HCT116 (cell line): Measurements from ENCODE around the gene ZBBX. TPM values are rescaled to one million over a fixed set of nuclear protein-coding genes. Genes with fewer than 3 reads are reported as not detected.

ENCODE experiments used
- ATAC-seq: fragments of 200-7000 bp; cut with Tn5 transposase; 2 replicates; pipeline ENCODE4 v1.9.1; 2020; ENCODE audit warnings: mild to moderate bottlenecking, moderate library complexity
- BruUV-seq: library from RNA; stranded (reverse); fragments of 400-500 nt; replicated peaks from 2 replicates; lab custom pipeline; 2021; lab: Mats Ljungman, UMichigan
- CTCF ChIA-PET: fragments of 300-600 bp; sonication (Branson Sonifier 250); formaldehyde crosslinking; loops from one replicate; lab custom pipeline; 2021; ENCODE audit warnings: antibody characterized with exemption; lab: Charles Lee
- POLR2A ChIA-PET: fragments of 300-600, 350-600 bp; sonication (Branson Sonifier 250); formaldehyde crosslinking; loops from one replicate; lab custom pipeline; 2021; ENCODE audit warnings: antibody characterized with exemption; lab: Charles Lee
- RAD21 ChIA-PET, 2 experiments: fragments of 300-600 bp; sonication (Branson Sonifier 250); formaldehyde crosslinking; loops; one replicate each; lab custom pipeline; 2023; ENCODE audit warnings: low total read pairs in 2 of 2; ENCODE audit not compliant: uncharacterized antibody in 2 of 2, unreplicated experiment in 2 of 2, low non-redundant PET in 1 of 2; lab: Charles Lee
- DNase-seq: peaks from one replicate; pipeline ENCODE4 v3.0.0-alpha.2; 2010; ENCODE audit warnings: low read depth, low spot score
- H2AFZ ChIP-seq: fragments of 200-600 bp; shearing (Covaris generic), sonication (generic); 2 replicates; pipeline ENCODE4 v1.6.1; 2017; ENCODE audit warnings: low read depth, mixed run types, mixed read lengths, antibody characterized with exemption, low read length; ENCODE audit not compliant: poor library complexity, severe bottlenecking
- H3K27ac ChIP-seq: 2 replicates; pipeline ENCODE4 v1.5.1; 2012; ENCODE audit warnings: low read depth, low read length
- H3K27me3 ChIP-seq: fragments of 200-600 bp; sonication (generic); 2 replicates; pipeline ENCODE4 v1.6.1; 2016; ENCODE audit warnings: mixed run types, low read length, mixed read lengths; ENCODE audit not compliant: insufficient read depth
- H3K36me3 ChIP-seq, 2 experiments: fragments of 200-500 bp in 1 of 2; fragments of 200-600 bp in 1 of 2; sonication (Bioruptor generic) in 1 of 2; sonication (generic) in 1 of 2; 2 replicates each; pipeline versions ENCODE4 v1.5.1 to v1.6.1; 2014 to 2016; ENCODE audit warnings: low read length in 2 of 2, inconsistent platforms in 1 of 2, mixed read lengths in 1 of 2, mixed run types in 1 of 2; ENCODE audit not compliant: insufficient read depth in 2 of 2, control insufficient read depth in 1 of 2
- H3K4me1 ChIP-seq, 2 experiments: fragments of 200-600 bp in 1 of 2; sonication (generic) in 1 of 2; 2 replicates each; pipeline versions ENCODE4 v1.5.1 to v1.6.1; 2012 to 2017; ENCODE audit warnings: low read length in 2 of 2, inconsistent platforms in 1 of 2, mild to moderate bottlenecking in 1 of 2, mixed read lengths in 1 of 2, mixed run types in 1 of 2, moderate library complexity in 1 of 2; ENCODE audit not compliant: insufficient read depth in 2 of 2, control insufficient read depth in 1 of 2
- H3K4me2 ChIP-seq: fragments of 200-600 bp; sonication (generic); 2 replicates; pipeline ENCODE4 v1.6.1; 2017; ENCODE audit warnings: mixed run types, low read length, mixed read lengths
- H3K4me3 ChIP-seq, 2 experiments: fragments of 200-600 bp in 1 of 2; sonication (generic) in 1 of 2; replicated peaks in 1 of 2; 2 replicates each; pipeline ENCODE4 v1.5.1; 2011 to 2016; ENCODE audit warnings: low read length in 2 of 2, control low read depth in 1 of 2, low read depth in 1 of 2, mild to moderate bottlenecking in 1 of 2, mixed read lengths in 1 of 2, mixed run types in 1 of 2
- H3K79me2 ChIP-seq: fragments of 200-600 bp; sonication (generic); 2 replicates; pipeline ENCODE4 v1.6.1; 2017; ENCODE audit warnings: mild to moderate bottlenecking, mixed run types, low read length, moderate library complexity, mixed read lengths; ENCODE audit not compliant: insufficient read depth
- H3K9ac ChIP-seq: fragments of 200-600 bp; sonication (generic); 2 replicates; pipeline ENCODE4 v1.6.1; 2016; ENCODE audit warnings: low read length, mixed read lengths
- H3K9me2 ChIP-seq: fragments of 200-600 bp; sonication (generic), shearing (Covaris generic); 2 replicates; pipeline ENCODE4 v1.6.1; 2017; ENCODE audit warnings: mixed run types, mild to moderate bottlenecking, moderate library complexity; ENCODE audit not compliant: insufficient read depth
- H3K9me3 ChIP-seq, 2 experiments: fragments of 200-500 bp in 1 of 2; fragments of 200-600 bp in 1 of 2; sonication (Bioruptor generic) in 1 of 2; sonication (generic) in 1 of 2; 2 replicates each; pipeline ENCODE4 v1.6.1; 2014 to 2017; ENCODE audit warnings: low read length in 2 of 2, mixed read lengths in 2 of 2, inconsistent platforms in 1 of 2, low read depth in 1 of 2, mild to moderate bottlenecking in 1 of 2, mixed run types in 1 of 2, moderate library complexity in 1 of 2; ENCODE audit not compliant: control insufficient read depth in 1 of 2, insufficient read depth in 1 of 2
- H4K20me1 ChIP-seq: fragments of 200-600 bp; sonication (generic), shearing (Covaris generic); 2 replicates; pipeline ENCODE4 v1.6.1; 2017; ENCODE audit warnings: mixed run types, mild to moderate bottlenecking, moderate library complexity; ENCODE audit not compliant: insufficient read depth
- CBX3 ChIP-seq: IDR thresholded peaks from 2 replicates; pipeline ENCODE4 v1.6.1; 2012; ENCODE audit warnings: low read depth
- CEBPB ChIP-seq: IDR thresholded peaks from 2 replicates; pipeline ENCODE4 v1.6.1; 2012; ENCODE audit warnings: low read depth
- CTCF ChIP-seq, 3 experiments: fragments of 200-600 bp in 1 of 3; sonication (generic) in 1 of 3; IDR thresholded peaks in 2 of 3; conservative IDR thresholded peaks in 1 of 3; 2 replicates each; pipeline ENCODE4 v1.5.1; 2012 to 2017; ENCODE audit warnings: low read depth in 2 of 3, low read length in 2 of 3, antibody characterized with exemption in 1 of 3, borderline replicate concordance in 1 of 3, control low read depth in 1 of 3, mild to moderate bottlenecking in 1 of 3, mixed read lengths in 1 of 3, mixed run types in 1 of 3, moderate library complexity in 1 of 3; ENCODE audit not compliant: insufficient read depth in 1 of 3
- ELF1 ChIP-seq: IDR thresholded peaks from 2 replicates; pipeline ENCODE4 v1.6.1; 2012; ENCODE audit warnings: low read depth, borderline replicate concordance
- EZH2 ChIP-seq: fragments of 200-600 bp; sonication (generic); IDR thresholded peaks from 2 replicates; pipeline ENCODE4 v1.6.1; 2017; ENCODE audit warnings: antibody characterized with exemption, mixed run types
- FOSL1 ChIP-seq: IDR thresholded peaks from 2 replicates; pipeline ENCODE4 v1.6.1; 2012; ENCODE audit warnings: low read depth
- JUND ChIP-seq: IDR thresholded peaks from 2 replicates; pipeline ENCODE4 v1.6.1; 2012
- MAX ChIP-seq: IDR thresholded peaks from 2 replicates; pipeline ENCODE4 v1.6.1; 2012
- POLR2AphosphoS5 ChIP-seq: IDR thresholded peaks from 2 replicates; pipeline ENCODE4 v1.6.1; 2011; ENCODE audit warnings: mild to moderate bottlenecking, low read depth, low read length, moderate library complexity
- REST ChIP-seq: IDR thresholded peaks from 2 replicates; pipeline ENCODE4 v1.6.1; 2012; ENCODE audit warnings: low read depth
- SIN3A ChIP-seq: IDR thresholded peaks from 2 replicates; pipeline ENCODE4 v1.6.1; 2012; ENCODE audit warnings: low read depth
- SP1 ChIP-seq: IDR thresholded peaks from 2 replicates; pipeline ENCODE4 v1.6.1; 2012; ENCODE audit warnings: low read depth
- SRF ChIP-seq: IDR thresholded peaks from 2 replicates; pipeline ENCODE4 v1.6.1; 2012; ENCODE audit warnings: low read depth
- TCF7L2 ChIP-seq: IDR thresholded peaks from 2 replicates; pipeline ENCODE4 v1.7.0; 2011; ENCODE audit warnings: borderline replicate concordance, inconsistent platforms; ENCODE audit not compliant: insufficient read depth, insufficient read length; ENCODE audit errors: extremely low read depth
- YY1 ChIP-seq: IDR thresholded peaks from 2 replicates; pipeline ENCODE4 v1.6.1; 2011; ENCODE audit warnings: low read length, low read depth, moderate library complexity, mild to moderate bottlenecking; ENCODE audit not compliant: insufficient replicate concordance; ENCODE audit errors: extremely low read depth
- ZFX ChIP-seq: fragments of 450-650 bp; IDR thresholded peaks from 2 replicates; pipeline ENCODE4 v1.6.1; 2017
- ZNF274 ChIP-seq: fragments of 200-500 bp; sonication (Bioruptor generic); IDR thresholded peaks from 2 replicates; pipeline ENCODE4 v1.6.1; 2014; ENCODE audit warnings: mild to moderate bottlenecking, low read depth, low read length, inconsistent platforms
- intact Hi-C: fragments of 100-400 bp; cut with micrococcal nuclease; formaldehyde crosslinking; loops from 2 replicates; pipeline ENCODE4 v1.10.0; 2022
- total RNA-seq: library from RNA; stranded (reverse); gene quantifications from one replicate; pipeline ENCODE4 v1.2.1, GENCODE V29; 2021; ENCODE audit not compliant: unreplicated experiment
- TF ChIP-seq, protein P1 (sequence below): IDR thresholded peaks from 2 replicates; pipeline ENCODE4 v1.6.1; 2012

Gene ZBBX
- total RNA-seq, 1 experiment from 2014 or later = 0.81 TPM

GRCh38 chr3:167396075-167396474, 16.0 kb upstream of the ZBBX start:
- BruUV-seq = no TSS peak
- TF ChIP-seq REST (no peak), CTCF (IDR thresholded peaks at IDR 0.05 in 2 of 3, conservative IDR thresholded peaks at IDR 0.05 in 1 of 3; ENCODE audit: borderline replicate concordance in 1 of 3, insufficient read depth in 1 of 3, low read depth in 2 of 3, low read length in 2 of 3) (no peak), POLR2AphosphoS5 (no peak), MAX (no peak), ZFX (no peak), SRF (no peak), JUND (no peak), FOSL1 (no peak), SIN3A (no peak), EZH2 (no peak), ZNF274 (no peak), YY1 (no peak), CBX3 (no peak), SP1 (no peak), ELF1 (no peak), TCF7L2 (no peak), CEBPB (no peak)
- TF ChIP-seq, protein P1, sequence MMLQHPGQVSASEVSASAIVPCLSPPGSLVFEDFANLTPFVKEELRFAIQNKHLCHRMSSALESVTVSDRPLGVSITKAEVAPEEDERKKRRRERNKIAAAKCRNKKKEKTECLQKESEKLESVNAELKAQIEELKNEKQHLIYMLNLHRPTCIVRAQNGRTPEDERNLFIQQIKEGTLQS = no peak
- H3K9me2 ChIP-seq = no peaks in the 10 kb centered on the region
- H3K79me2 ChIP-seq = no peaks in the 10 kb centered on the region
- CTCF ChIA-PET = interaction anchor here (1.0 kb wide), 1 partner anchor 486 kb away, joined by 3 read pairs; no protein-coding TSS in a partner anchor
- H3K4me3 ChIP-seq = no peak overlapping the region
- H3K9ac ChIP-seq = no peak overlapping the region
- no peaks in the 10 kb centered on the region for H3K4me1 ChIP-seq
- no peaks in the 10 kb centered on the region for H3K36me3 ChIP-seq
- H3K27me3 ChIP-seq = no peaks in the 10 kb centered on the region
- no peak overlapping the region for H3K4me2 ChIP-seq
- H3K9me3 ChIP-seq = no peaks in the 10 kb centered on the region
- ATAC-seq = no peak
- no peak for DNase-seq
- POLR2A ChIA-PET = no interaction called here
- RAD21 ChIA-PET = no interaction called here
- H2AFZ ChIP-seq = no peak overlapping the region
- no peak overlapping the region for H3K27ac ChIP-seq
- no peaks in the 10 kb centered on the region for H4K20me1 ChIP-seq
- intact Hi-C loops = no loop called here
